H1 (cell line): ENCODE data around the gene NOXO1. TPM values are rescaled to one million over a fixed set of nuclear protein-coding genes. Genes with fewer than 3 reads are reported as not detected.
"Not testable (repeated sequence)": the region's sequence is repeated elsewhere in the genome, so short reads cannot be mapped to it uniquely, and the experiment has no call there.

Experiments used
- CTCF ChIA-PET: fragments of 300-600 bp; sonication (Branson Sonifier 250); formaldehyde crosslinking; loops from one replicate; lab custom pipeline; 2021; ENCODE audit not compliant: partially characterized antibody; lab: Charles Lee
- POLR2A ChIA-PET: fragments of 300-600 bp; sonication (Branson Sonifier 250); formaldehyde crosslinking; loops from one replicate; lab custom pipeline; 2021; ENCODE audit warnings: inconsistent platforms; ENCODE audit not compliant: partially characterized antibody; lab: Charles Lee
- DNase-seq, 2 experiments: peaks; one replicate each; pipeline versions ENCODE4 v3.0.0 to v3.0.0-alpha.2; 2010 to 2022; ENCODE audit warnings: low spot score in 2 of 2, low read depth in 1 of 2, mixed read lengths in 1 of 2
- FAIRE-seq: peaks from 2 replicates; lab custom pipeline; 2011; peaks lifted over from hg19 to GRCh38; lab: Jason Lieb, UNC
- H2AFZ ChIP-seq: 2 replicates; pipeline ENCODE4 v1.8.1; 2012; ENCODE audit warnings: low read length, inconsistent platforms
- H2AK5ac ChIP-seq: 2 replicates; pipeline ENCODE4 v1.6.1; 2013; ENCODE audit warnings: low read depth, low read length
- H2BK120ac ChIP-seq: replicated peaks from 2 replicates; pipeline ENCODE3; 2013; ENCODE audit warnings: low read depth, low read length, inconsistent platforms
- H2BK12ac ChIP-seq: 2 replicates; pipeline ENCODE4 v1.6.1; 2013; ENCODE audit warnings: low read depth, low read length
- H2BK15ac ChIP-seq: 2 replicates; pipeline ENCODE4 v1.6.1; 2013; ENCODE audit warnings: low read length
- H2BK20ac ChIP-seq: 2 replicates; pipeline ENCODE4 v1.6.1; 2013; ENCODE audit warnings: low read length
- H2BK5ac ChIP-seq: 2 replicates; pipeline ENCODE4 v1.6.1; 2013; ENCODE audit warnings: low read depth, low read length
- H3K14ac ChIP-seq: 2 replicates; pipeline ENCODE4 v1.6.1; 2013; ENCODE audit warnings: inconsistent platforms; ENCODE audit not compliant: insufficient read length
- H3K18ac ChIP-seq: 2 replicates; pipeline ENCODE4 v1.6.1; 2013; ENCODE audit warnings: low read length; ENCODE audit errors: extremely low read depth
- H3K23ac ChIP-seq: 2 replicates; pipeline ENCODE4 v1.6.1; 2013; ENCODE audit warnings: inconsistent platforms; ENCODE audit not compliant: insufficient read length
- H3K23me2 ChIP-seq: 2 replicates; pipeline ENCODE4 v1.6.1; 2013; ENCODE audit warnings: low read depth, low read length
- H3K27ac ChIP-seq: 2 replicates; pipeline ENCODE4 v1.6.1; 2011; ENCODE audit warnings: low read depth, low read length, inconsistent platforms
- H3K27me3 ChIP-seq, 4 experiments: replicated peaks in 1 of 4; 1 replicate in 1 of 4; 2 replicates in 3 of 4; pipeline versions ENCODE4 v1.6.1 to v1.8.1; 2011 to 2013; ENCODE audit warnings: low read length in 3 of 4, mild to moderate bottlenecking in 3 of 4, inconsistent platforms in 2 of 4, mixed read lengths in 2 of 4, moderate library complexity in 1 of 4; ENCODE audit not compliant: control insufficient read depth in 3 of 4, insufficient read depth in 3 of 4; ENCODE audit errors: extremely low read depth in 1 of 4
- H3K36me3 ChIP-seq, 4 experiments: 2 replicates each; pipeline versions ENCODE4 v1.6.1 to v1.8.1; 2011 to 2013; ENCODE audit warnings: mild to moderate bottlenecking in 4 of 4, low read length in 3 of 4, moderate library complexity in 2 of 4, control low read depth in 1 of 4, inconsistent platforms in 1 of 4; ENCODE audit not compliant: insufficient read depth in 4 of 4, control insufficient read depth in 2 of 4
- H3K4ac ChIP-seq: replicated peaks from 2 replicates; pipeline ENCODE3; 2013; ENCODE audit warnings: low read length, low read depth, mixed read lengths, inconsistent platforms; ENCODE audit not compliant: insufficient read length
- H3K4me1 ChIP-seq, 4 experiments: replicated peaks in 1 of 4; 1 replicate in 1 of 4; 2 replicates in 3 of 4; pipeline versions ENCODE4 v1.6.1 to v1.8.1; 2011 to 2013; ENCODE audit warnings: low read length in 3 of 4, inconsistent platforms in 2 of 4, mixed read lengths in 1 of 4; ENCODE audit not compliant: insufficient read depth in 4 of 4, control insufficient read depth in 3 of 4
- H3K4me2 ChIP-seq, 2 experiments: 2 replicates each; pipeline versions ENCODE4 v1.6.1 to v1.8.1; 2011 to 2013; ENCODE audit warnings: low read depth in 2 of 2, low read length in 2 of 2, control low read depth in 1 of 2, inconsistent platforms in 1 of 2, mild to moderate bottlenecking in 1 of 2; ENCODE audit not compliant: insufficient read depth in 1 of 2
- H3K4me3 ChIP-seq, 4 experiments: fragments of 200-600, 300-600 bp in 1 of 4; sonication (generic), shearing (Covaris generic), sonication (Bioruptor Twin) in 1 of 4; 2 replicates each; pipeline versions ENCODE4 v1.5.1 to v1.8.1; 2011 to 2016; ENCODE audit warnings: low read length in 4 of 4, low read depth in 3 of 4, control low read depth in 2 of 4, inconsistent platforms in 2 of 4, mild to moderate bottlenecking in 2 of 4, mixed read lengths in 1 of 4, moderate library complexity in 1 of 4; ENCODE audit not compliant: insufficient read depth in 2 of 4; ENCODE audit errors: extremely low read depth in 1 of 4
- H3K56ac ChIP-seq: replicated peaks from 2 replicates; pipeline ENCODE3; 2013; ENCODE audit warnings: low read depth, mild to moderate bottlenecking, mixed read lengths, low read length, inconsistent platforms; ENCODE audit not compliant: insufficient read length
- H3K79me1 ChIP-seq: 2 replicates; pipeline ENCODE4 v1.6.1; 2013; ENCODE audit warnings: low read depth, low read length, control low read depth
- H3K79me2 ChIP-seq, 2 experiments: 2 replicates each; pipeline versions ENCODE4 v1.6.1 to v1.8.1; 2012 to 2013; ENCODE audit warnings: low read length in 2 of 2, mild to moderate bottlenecking in 2 of 2, inconsistent platforms in 1 of 2; ENCODE audit not compliant: insufficient read depth in 2 of 2, control insufficient read depth in 1 of 2
- H3K9ac ChIP-seq, 4 experiments: replicated peaks in 1 of 4; 1 replicate in 1 of 4; 2 replicates in 3 of 4; pipeline versions ENCODE4 v1.6.1 to v1.8.1; 2011 to 2013; ENCODE audit warnings: low read depth in 3 of 4, low read length in 3 of 4, control low read depth in 2 of 4, mild to moderate bottlenecking in 2 of 4, moderate library complexity in 2 of 4, inconsistent platforms in 1 of 4; ENCODE audit errors: extremely low read depth in 1 of 4
- H3K9me3 ChIP-seq, 2 experiments: 2 replicates each; pipeline versions ENCODE4 v1.6.1 to v1.8.1; 2012 to 2013; ENCODE audit warnings: mild to moderate bottlenecking in 2 of 2, moderate library complexity in 2 of 2, control low read depth in 1 of 2, inconsistent platforms in 1 of 2, low read depth in 1 of 2, low read length in 1 of 2, mixed read lengths in 1 of 2; ENCODE audit not compliant: insufficient read depth in 2 of 2
- H4K20me1 ChIP-seq, 2 experiments: replicated peaks in 1 of 2; 2 replicates each; pipeline versions ENCODE3 to v1.8.1; 2011 to 2013; ENCODE audit warnings: inconsistent platforms in 2 of 2, low read length in 2 of 2, mild to moderate bottlenecking in 1 of 2; ENCODE audit not compliant: insufficient read depth in 2 of 2, control insufficient read depth in 1 of 2
- H4K5ac ChIP-seq: 2 replicates; pipeline ENCODE4 v1.6.1; 2013; ENCODE audit warnings: low read length, low read depth, mixed read lengths, inconsistent platforms; ENCODE audit not compliant: insufficient read length
- H4K8ac ChIP-seq: 2 replicates; pipeline ENCODE4 v1.8.0; 2013; ENCODE audit warnings: mild to moderate bottlenecking, moderate library complexity, low read length, inconsistent platforms; ENCODE audit not compliant: insufficient read depth; ENCODE audit errors: extremely low read depth
- H4K91ac ChIP-seq: replicated peaks from 2 replicates; pipeline ENCODE3; 2013; ENCODE audit warnings: low read length, mixed read lengths, inconsistent platforms; ENCODE audit not compliant: insufficient read length
- WGBS, 2 experiments: shearing (Covaris generic) in 1 of 2; methylation state at CpG; one replicate each; pipeline versions ENCODE4 v1.1.6 to v1.1.7; 2013 to 2015; ENCODE audit warnings: low lambda C conversion rate in 2 of 2, mixed read lengths in 2 of 2, inconsistent platforms in 1 of 2, low coverage in 1 of 2, missing lambda C conversion rate in 1 of 2; ENCODE audit not compliant: insufficient replicate concordance in 2 of 2, insufficient coverage in 1 of 2, insufficient read length in 1 of 2; ENCODE audit errors: extremely low coverage in 1 of 2, missing lambda C conversion rate in 1 of 2; 5-methylcytosine and 5-hydroxymethylcytosine counted together
- polyA plus RNA-seq, 7 experiments: library from polyadenylated mRNA; depleted of rRNA in 3 of 7; stranded (reverse) in 5 of 7; unstranded in 2 of 7; fragments of >200 nt in 5 of 7; fragments of 200-250 nt in 2 of 7; gene quantifications; 1 replicate in 5 of 7; 2 replicates in 1 of 7; 4 replicates in 1 of 7; pipeline versions ENCODE4 v1.2.1 to v1.2.3, GENCODE V29; 2011 to 2013; ENCODE audit warnings: missing spikeins in 2 of 7, mixed read lengths in 2 of 7
- total RNA-seq: library from RNA; stranded (reverse); fragmentation: NEBNext Ultra II Directional; extraction: Animal tissue kit (Norgen Biotek cat#: 25700); gene quantifications from 2 replicates; pipeline ENCODE4 v1.2.1, GENCODE V29; 2021

Gene NOXO1
- total and polyA plus RNA-seq, 2 of the 8 experiments (the other 6 are each of a cell fraction or from before 2014, with no cell fraction given), result 1.3 to 2.5 TPM

DNA sequence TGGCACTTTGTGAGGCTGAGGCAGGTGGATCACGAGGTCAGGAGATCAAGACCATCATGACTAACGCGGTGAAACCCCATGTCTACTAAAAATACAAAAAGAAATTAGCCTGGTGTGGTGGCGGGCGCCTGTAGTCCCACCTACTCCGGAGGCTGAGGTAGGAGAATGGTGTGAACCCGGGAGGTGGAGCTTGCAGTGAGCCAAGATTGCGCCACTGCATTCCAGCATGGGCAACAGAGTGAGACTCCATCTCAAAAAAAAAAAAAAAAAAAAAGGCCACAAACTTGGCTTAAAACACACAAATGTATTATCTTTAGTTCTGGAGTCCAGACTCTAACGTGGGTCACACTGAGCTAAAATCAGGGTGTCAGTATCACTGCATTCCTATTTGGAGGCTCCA lies 30.5 kb upstream of the NOXO1 start:
- not testable (repeated sequence) for H2BK15ac ChIP-seq, DNase-seq, H3K9me3 ChIP-seq, H3K4ac ChIP-seq, H3K27me3 ChIP-seq, H3K36me3 ChIP-seq, H2AFZ ChIP-seq, H2BK5ac ChIP-seq, H3K18ac ChIP-seq, H3K23ac ChIP-seq, H2BK120ac ChIP-seq, H2BK12ac ChIP-seq, H3K14ac ChIP-seq, H3K4me2 ChIP-seq, FAIRE-seq, H3K27ac ChIP-seq, H4K5ac ChIP-seq, H4K91ac ChIP-seq, H3K56ac ChIP-seq, H3K4me3 ChIP-seq, H3K9ac ChIP-seq, H2AK5ac ChIP-seq, H2BK20ac ChIP-seq, H3K79me1 ChIP-seq, H4K8ac ChIP-seq
- ChIA-PET CTCF (interaction anchor here (0.6 to 3.1 kb wide), 7 partner anchors 8 to 129 kb away, joined by 3 to 18 read pairs (median 4); no protein-coding TSS in a partner anchor), POLR2A (interaction anchor here (0.6 to 1.6 kb wide), 4 partner anchors 35 to 143 kb away, joined by 3 to 6 read pairs (median 4); partner anchors contain the start of gene TRAF7)
- 82% methylated on average over 8 of the region's 9 CpGs; no CpG with 5 or more reads in 1 of the 2 experiments for WGBS, 2 experiments
- Histone ChIP-seq H4K20me1 (peaks cover 7 to 20% of the 10 kb centered on the region in 2 experiments), H3K4me1 (peaks cover 3 to 20% (median 15%) of the 10 kb centered on the region in 4 experiments), H3K23me2 (peaks cover 12% of the 10 kb centered on the region; the same call in 1 of the 2 replicates), H3K79me2 (peaks cover 22 to 27% of the 10 kb centered on the region in 2 experiments; a peak in 3 of 4 replicates)
